Coronary artery (tissue), 2 donors: ENCODE measurements around the gene HTR4.

Source experiments
- DNase-seq: peaks from one replicate; pipeline ENCODE4 v3.0.0-alpha.2; 2017; ENCODE audit warnings: low spot score
- H3K27ac ChIP-seq, 2 donors: fragments of 200-600 bp; sonication (generic); one replicate each; pipeline ENCODE4 v1.5.1; 2016 to 2019
- H3K4me3 ChIP-seq: fragments of 200-600 bp; sonication (generic); 2 replicates; pipeline ENCODE4 v1.5.1; 2016; ENCODE audit warnings: mild to moderate bottlenecking, moderate library complexity
- TF ChIP-seq, protein P1 (sequence below): fragments of 200-600 bp; sonication (generic); IDR thresholded peaks from one replicate; pipeline ENCODE4 v1.5.1; 2019; ENCODE audit warnings: antibody characterized with exemption

The HTR4 gene

DNA sequence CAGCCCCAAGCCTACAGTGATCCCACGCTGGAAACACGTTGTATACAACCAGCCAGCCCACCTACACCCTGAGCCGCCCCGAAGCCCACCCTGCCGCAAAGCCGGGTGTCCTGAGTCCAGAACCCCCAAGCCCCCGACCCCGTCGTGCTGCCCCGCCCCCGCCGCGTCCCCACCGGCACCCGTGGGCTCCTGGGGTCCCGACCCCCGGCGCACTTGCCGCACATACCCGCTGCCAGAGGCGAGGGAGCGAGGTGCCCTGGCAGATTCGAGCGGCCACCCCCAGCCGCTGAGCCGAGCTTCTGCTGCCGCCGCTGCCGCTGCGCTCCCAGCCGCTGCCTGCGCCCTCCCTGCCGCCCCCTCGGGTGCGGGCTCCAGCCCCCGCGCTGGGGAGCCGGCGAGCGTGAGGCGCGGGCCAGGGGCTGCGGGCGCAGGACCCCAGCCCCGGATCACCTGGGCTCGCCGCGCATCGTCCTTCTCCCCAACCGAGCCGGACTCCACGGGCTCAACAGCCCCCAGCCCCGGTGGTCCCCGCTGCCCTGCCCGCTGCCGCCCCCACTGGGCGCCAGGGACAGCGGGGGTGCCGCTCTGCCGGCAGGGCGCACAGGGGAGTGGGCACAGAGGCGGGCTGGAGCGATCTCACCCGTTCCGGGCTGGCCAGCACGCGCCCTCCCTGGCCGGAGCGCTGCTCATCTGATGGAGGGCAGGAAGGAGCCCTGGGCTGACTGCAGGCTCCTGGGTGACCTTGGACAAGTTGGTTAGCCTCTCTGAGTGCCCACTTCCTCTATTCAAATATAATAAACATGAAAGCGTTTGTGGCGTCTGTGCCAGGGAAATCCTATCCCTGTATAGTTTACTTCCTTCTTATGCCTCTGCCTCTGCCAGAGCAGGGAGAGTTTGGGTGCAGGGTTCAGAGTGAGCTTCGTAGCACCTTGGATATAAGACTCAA lies at the start of gene HTR4:
TSS of gene HTR4 (minus strand) at position 692 of the 946 bp plus-strand sequence. CDS start 17,513 bp downstream, outside the sequence.
- DNase-seq: no peak
- peak within 1 kb of the TSS; percentile 36 to 70 for H3K27ac ChIP-seq
- TF ChIP-seq, protein P1, sequence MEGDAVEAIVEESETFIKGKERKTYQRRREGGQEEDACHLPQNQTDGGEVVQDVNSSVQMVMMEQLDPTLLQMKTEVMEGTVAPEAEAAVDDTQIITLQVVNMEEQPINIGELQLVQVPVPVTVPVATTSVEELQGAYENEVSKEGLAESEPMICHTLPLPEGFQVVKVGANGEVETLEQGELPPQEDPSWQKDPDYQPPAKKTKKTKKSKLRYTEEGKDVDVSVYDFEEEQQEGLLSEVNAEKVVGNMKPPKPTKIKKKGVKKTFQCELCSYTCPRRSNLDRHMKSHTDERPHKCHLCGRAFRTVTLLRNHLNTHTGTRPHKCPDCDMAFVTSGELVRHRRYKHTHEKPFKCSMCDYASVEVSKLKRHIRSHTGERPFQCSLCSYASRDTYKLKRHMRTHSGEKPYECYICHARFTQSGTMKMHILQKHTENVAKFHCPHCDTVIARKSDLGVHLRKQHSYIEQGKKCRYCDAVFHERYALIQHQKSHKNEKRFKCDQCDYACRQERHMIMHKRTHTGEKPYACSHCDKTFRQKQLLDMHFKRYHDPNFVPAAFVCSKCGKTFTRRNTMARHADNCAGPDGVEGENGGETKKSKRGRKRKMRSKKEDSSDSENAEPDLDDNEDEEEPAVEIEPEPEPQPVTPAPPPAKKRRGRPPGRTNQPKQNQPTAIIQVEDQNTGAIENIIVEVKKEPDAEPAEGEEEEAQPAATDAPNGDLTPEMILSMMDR: no peak
- peak within 1 kb of the TSS; percentile 73 for H3K4me3 ChIP-seq

DNA sequence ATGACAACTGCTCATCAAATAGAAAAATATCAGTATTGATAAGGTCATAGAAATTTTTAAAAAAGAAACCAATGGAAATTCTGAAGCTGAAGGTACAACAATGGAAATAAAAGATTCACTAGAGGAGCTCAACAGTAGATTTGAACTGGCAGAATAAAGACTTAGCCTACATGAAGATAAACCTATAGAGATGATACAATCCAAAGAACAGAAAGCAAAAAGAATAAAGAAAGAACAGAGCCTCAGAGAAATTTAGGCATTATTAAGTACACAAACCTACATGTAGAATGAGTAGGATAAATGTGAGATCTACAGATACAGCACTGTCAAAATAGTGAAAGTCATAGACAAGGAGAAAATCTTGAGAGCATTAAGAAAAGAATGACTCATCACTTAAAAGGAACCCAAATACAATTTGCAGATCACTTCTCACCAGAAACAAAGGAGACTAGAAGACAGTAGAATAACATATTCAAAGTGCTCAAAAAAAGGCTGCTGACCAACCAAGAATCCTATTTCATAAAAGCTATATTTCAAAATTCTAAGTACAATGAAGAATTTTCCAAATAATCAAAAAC lies 47.8 kb upstream of the HTR4 start:
- TF ChIP-seq, protein P1: no peak
- no peak overlapping the region for H3K27ac ChIP-seq
- no peak overlapping the region for H3K4me3 ChIP-seq
- no peak for DNase-seq

DNA sequence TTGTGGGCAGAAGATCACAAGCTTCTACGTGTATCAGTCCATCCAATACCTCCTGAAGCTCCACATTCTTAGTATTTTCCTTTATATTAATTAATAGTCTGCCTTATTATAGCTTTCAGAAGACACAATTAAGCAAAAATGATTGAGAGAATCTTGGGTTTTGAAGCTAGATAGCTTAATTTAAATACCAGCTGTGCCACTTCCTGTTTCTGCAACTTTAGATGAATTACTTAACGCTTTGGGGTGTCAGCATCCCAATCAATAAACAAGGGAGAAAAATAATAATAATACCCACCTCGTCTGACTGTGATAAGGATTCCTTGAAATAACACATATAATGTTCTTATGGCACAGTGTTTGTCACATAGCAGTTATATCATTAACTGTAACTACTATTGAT lies 44.7 kb upstream of the HTR4 start:
- H3K27ac ChIP-seq: no peak overlapping the region
- no peak for DNase-seq
- TF ChIP-seq, protein P1: no peak
- no peak overlapping the region for H3K4me3 ChIP-seq

GRCh38 chr5:148697809-148698196 lies 43.5 kb upstream of the HTR4 start:
- Histone ChIP-seq H3K4me3 (peak overlapping the region; percentile 58), H3K27ac (peak overlapping the region; percentile 71 to 79)
- TF ChIP-seq, protein P1: no peak
- DNase-seq: no peak

- DNase-seq: no peak
- TF ChIP-seq, protein P1: no peak
- Histone ChIP-seq H3K4me3 (peak overlapping the region; percentile 58), H3K27ac (peak overlapping the region; percentile 71 to 79)
These were observed 43.0 kb upstream of the HTR4 start for GRCh38 chr5:148697180-148697808.

- H3K27ac ChIP-seq: peak overlapping the region; percentile 71 to 79
- DNase-seq: no peak
- no peak overlapping the region for H3K4me3 ChIP-seq
- TF ChIP-seq, protein P1: no peak
These were observed 42.1 kb upstream of the HTR4 start for GRCh38 chr5:148696187-148697036.
